ENCODE results near the gene PRR5L.

PRR5L gene, protein sequence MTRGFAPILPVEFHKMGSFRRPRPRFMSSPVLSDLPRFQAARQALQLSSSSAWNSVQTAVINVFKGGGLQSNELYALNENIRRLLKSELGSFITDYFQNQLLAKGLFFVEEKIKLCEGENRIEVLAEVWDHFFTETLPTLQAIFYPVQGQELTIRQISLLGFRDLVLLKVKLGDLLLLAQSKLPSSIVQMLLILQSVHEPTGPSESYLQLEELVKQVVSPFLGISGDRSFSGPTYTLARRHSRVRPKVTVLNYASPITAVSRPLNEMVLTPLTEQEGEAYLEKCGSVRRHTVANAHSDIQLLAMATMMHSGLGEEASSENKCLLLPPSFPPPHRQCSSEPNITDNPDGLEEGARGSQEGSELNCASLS

DNA sequence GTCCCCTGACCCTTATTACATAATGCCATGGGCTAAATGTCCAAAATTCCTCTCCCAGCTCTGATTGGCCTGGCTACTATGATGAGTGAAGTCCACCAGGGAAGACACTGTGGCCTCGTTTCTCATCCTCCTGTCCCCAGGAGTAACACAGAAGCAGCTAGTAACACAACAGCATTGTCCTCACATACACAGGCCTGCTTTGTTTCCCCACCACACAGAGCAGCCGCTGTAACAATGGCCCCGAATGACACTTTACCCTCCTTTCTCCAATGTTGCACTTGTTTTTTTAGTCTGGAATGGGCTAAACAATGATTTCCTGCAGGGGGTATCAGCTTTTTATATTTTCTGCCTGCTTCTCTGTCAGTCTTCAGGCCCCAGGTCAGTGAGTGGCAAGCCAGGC is at the start of gene PRR5L:
TSS of gene PRR5L (plus strand) at position 363 of the 400 bp plus-strand sequence. CDS start 104,834 bp downstream, outside the sequence.
- DNase-seq, result no peak

DNA sequence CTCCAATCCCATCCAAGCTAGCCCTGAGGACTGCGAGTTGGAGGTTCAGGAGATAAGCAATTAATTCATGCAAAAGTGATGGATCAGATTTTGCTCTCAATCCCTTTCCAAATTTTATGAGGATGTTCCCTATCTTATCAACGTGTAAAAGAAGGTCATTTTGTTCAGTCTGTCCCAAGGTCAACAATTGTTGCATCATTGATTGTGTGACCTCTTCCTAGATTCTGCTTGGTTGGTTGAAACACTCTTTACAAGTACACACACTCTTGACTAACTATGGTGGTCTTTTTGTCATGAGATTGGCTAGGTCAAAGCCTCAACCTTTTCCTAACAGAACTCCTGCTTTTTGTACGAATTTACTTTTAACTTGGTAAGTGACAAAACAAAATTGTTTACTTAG is 48.6 kb upstream of the PRR5L start:
- no peak for DNase-seq

DNA sequence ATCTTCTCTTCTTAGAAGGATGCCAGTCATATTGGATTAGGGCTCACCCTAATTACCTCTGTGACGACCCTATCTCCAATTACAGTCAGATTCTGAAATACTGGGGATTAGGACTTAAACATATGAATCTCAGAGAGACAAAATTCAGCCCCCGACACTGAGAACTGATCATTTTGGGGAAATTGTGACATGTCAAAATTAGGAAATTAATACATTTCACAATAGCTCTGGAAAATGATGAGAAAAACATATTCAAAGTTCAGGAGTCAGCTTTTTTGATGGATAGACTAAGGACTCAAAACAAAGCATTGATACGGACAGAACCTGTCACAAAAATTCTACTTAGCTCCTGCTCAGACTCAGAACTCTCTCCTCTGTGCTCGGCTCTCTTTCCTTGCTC is 47.7 kb upstream of the PRR5L start:
- DNase-seq, result no peak

DNA sequence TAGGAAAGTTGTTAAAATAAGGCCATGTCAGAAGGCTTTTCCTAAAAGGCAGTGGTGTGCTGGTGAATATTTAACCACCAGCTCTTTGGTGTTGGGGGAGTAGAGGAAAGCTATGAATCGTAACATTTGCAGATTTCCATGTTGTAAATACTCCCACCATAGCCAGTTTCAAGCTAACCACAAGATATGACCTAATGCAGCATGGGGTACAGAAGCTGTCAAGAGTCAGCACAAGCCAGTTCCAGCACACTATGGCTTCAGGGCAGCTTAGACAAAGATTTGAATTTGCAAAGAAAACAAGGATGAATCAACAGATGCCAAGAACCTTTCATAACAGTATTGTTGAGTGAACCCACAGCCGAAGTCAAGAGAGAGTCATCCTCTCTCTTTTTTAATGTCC is 46.8 kb upstream of the PRR5L start:
- no peak for DNase-seq

DNA sequence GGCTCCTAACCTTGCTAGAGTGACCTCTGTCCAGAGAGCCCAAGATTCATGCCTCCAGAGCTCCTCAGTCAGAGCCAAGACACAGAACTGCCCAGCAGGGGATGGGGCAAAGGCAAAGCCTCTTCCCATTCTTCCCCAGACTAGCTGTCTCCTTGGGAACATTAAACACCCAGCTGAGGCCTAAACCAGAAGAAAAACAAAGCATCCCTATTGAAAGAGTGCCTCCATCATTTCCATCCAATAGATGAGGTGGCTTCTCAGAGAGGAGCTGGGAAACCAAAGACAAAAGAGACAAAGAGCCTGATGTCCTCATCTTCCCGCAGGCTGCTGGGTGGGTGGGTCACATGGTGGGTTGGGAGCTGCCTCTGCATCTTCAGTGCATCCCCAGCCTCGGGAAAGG is 44.3 kb upstream of the PRR5L start:
- DNase-seq, result no peak

DNA sequence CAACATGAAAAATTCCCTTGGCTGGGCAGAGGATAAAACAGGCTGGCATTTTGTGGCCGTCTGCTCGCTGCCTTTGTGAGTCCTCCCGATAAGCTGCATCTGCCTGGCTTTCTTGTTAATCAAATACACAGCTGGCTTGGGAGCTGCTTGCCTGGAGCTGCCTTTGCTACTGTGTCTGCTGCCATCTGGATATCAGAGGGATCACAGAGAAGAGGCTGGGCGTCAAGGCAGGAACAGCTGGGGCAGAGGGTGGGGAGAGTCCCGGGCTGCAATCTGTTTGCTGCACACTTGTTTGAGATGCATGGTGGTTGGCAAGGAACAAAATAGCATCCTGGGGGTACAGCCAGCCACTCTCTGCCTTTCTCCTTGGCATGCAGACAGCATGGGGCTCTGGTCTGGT is 42.9 kb upstream of the PRR5L start:
- no peak for DNase-seq

DNA sequence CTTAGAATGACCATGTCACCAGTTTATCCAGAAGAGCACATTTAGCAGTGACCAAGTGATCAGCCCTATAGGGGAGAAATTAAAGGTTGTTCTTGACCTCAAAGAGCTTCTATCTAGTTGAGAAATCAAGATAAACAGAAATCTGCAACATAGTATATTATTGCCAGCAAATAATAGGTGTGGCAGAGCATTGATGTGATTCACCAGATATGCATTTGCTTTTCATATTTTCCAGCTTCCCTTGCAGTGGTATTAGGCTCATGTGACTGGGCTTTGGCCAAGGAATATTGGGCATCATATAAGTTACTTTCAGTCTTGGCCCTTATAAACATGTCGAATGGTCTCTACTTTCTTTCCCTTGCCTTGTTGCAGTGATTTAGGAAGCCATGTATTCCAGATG is 41.4 kb upstream of the PRR5L start:
- no peak for DNase-seq

DNA sequence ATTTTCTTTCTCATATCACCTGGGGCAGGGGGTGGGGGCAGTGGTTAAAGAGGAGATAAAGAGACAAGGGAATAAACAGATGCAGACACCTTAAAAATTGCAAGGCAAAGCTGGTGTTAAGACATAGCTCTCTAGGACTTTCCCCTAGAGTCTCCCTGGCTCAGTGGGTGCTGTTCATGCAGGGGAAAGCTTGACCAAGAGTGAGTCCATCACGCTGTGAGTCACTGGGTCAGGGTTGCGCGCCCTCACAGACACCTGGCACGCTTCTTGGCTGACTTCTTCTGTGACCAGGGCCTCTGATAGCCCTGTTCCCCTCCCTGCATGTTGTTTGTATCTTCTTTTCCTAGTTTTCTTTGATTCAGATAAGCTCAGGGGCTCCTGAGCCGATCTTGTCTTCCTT is 38.7 kb upstream of the PRR5L start:
- DNase-seq, result no peak

DNA sequence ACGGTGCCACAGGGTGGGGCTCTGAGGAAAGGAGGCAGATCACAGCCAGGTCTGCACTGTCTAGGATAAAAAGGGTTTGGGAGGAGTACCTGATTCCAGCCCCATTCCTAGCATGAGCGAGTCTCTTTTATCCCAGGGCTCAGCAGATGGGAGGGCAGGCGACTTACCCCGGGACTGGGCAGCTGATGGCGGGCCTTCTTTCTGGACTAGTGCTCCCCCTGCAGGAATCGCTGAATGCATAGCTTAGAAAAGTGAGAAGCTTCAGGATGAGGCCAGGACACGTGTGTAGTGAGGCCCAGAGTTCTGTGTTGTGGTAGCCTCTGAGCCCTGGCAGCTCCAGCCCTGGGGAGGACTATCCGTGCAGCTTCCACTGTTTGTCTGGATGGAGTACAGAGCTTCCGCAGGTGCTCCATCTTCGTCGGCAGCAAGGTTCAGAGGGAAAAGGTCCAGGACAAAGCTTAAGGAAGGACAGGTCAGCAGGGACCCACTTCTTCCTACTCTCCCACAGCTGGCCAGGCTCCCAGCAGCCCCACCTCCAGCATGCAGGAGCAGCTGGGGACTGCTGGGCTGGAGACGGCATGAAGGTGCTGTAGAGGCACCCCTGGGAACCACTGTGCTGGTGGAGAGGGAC is 37.2 kb upstream of the PRR5L start:
- no peak for DNase-seq

DNA sequence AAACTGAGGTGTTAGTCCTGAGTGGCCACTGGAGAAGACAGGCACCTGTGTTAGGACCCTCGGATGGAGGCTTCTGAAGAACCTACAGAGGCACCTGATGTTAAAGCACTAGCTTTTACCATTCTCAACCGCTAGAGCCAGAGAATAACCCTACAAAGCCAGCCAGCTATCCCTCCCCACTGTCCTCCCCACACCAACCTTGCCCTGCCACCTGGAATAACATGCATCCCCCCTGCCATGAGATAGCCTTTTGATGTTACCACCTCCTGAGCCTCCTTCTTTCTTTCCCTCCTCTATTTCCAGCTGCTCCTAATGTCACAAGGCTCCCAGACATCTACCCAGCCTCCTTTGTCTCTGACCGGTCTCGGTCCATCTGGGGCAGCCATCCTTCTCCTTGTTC is 35.0 kb upstream of the PRR5L start:
- DNase-seq, result no peak

DNA sequence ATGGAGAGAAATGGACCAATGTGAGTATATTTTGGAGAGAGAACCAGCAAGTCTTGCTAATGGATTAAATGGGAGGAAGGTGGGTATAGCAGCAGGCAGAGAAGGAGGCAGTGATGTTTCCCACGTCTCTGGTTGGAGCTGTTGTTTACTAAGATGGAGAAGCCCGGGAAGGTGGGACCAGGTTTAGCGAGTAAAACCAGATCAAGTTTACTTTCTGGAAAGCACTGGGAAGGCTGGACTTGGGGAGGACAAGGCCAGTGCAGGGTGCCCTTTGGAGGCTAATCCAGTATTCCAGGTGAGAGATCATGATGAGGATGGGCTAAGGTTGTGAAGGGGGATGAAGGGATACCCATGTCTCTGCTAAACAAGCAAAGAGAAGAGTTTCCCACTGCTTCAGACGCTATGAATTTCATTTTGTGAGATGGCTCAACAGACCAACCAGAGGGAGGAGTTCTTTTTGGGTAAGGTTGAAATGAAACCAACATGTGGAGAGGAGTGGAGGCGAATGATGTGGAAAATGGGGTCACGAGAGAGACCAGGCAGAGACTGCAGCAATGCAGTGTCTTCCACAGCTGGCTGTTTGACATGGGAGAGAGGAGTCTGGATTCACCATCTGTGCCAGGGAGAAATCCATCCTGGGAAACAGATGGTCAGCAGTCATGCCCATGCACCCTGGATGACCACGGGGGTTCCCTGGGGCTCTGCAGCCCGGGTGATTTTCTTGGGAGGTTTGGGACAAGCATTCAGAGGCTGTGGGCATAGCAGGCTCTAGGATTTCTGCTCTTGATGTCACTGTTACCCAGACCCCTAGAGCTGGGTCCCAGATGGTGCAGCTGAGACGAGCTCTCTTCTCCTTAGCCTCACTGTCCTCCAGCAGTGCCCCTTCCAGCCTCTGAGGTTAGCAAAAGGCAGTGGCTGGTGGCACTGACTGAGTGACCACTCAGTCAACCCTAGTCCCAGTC is 31.8 kb upstream of the PRR5L start:
- DNase-seq, result no peak

DNA sequence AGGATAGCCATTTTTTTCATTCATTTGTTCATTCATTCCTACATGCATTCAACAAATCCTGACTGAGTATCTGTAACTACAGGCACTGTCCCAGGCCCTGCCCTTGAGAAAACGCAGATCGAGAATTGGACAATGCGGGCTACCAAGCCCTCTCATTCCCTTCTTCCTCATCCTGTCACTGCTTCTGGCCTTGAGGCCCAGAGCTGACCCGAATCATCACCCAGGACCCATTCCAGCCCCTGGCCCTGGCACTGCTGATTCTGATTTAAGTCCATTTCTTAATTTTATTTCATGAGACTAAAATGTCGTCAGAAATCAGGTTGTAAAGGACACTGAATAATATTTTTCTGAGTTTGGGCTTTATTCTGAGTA is 31.1 kb upstream of the PRR5L start:
- DNase-seq, result no peak

DNA sequence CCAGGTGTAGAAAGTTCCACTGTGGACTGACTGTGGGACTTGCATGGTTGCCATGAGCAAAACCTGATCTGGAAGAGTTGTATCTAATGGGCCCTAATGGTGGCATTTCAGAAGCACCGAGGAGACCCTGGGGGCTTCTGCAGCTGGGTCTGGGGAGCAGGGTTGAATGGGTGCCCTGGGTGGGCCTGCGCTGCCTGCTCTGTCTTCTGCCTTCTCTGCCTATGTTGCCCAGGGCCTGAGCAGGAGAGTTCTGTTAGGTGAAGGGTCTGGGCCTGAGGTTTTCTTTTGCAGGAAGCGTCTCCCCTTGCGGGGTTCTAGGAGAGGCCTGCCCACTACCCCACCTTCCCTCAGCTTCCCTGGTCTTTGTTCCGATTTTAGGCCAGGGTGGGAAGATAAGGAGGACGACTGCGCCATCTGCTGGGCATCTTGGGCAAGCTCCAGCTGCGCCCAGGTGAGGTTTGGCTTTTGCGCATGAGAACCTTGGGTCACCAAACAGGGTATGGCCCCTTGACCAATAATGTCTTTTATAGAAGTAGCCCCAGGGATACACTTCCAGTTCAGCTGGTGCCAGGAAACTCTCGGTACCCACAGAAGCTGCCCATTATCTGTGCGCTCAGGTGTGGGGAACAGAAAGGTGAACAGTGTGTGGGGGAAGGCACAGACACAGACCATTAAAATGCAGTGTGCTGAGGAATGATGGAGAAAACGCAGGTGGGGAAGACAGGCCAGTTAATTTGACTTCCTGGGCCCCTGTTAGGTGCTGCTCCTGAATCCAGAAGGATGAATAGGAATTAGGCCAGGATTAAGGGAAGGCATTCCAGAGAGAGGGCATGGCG is 30.1 kb upstream of the PRR5L start:
- peak; percentile 31 for DNase-seq

DNA sequence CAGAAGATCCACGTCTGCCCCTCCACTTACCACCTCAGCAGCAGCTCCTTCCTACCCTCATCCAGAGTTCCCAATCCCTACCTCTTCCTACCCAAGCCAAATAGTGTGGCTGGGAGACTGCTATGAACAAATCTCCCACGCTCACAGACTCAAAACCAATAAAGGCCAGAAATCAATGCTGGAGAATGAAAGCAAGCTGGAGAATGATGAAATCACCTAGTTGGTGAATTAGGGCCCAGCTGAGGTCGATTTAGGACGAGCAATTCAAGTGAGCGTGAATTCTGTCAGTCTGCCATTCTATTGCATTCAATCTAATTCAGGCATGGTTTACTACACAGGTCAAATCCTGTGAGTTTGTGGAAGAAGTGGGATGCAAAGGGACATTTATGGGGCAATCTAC is 29.3 kb upstream of the PRR5L start:
- no peak for DNase-seq

DNA sequence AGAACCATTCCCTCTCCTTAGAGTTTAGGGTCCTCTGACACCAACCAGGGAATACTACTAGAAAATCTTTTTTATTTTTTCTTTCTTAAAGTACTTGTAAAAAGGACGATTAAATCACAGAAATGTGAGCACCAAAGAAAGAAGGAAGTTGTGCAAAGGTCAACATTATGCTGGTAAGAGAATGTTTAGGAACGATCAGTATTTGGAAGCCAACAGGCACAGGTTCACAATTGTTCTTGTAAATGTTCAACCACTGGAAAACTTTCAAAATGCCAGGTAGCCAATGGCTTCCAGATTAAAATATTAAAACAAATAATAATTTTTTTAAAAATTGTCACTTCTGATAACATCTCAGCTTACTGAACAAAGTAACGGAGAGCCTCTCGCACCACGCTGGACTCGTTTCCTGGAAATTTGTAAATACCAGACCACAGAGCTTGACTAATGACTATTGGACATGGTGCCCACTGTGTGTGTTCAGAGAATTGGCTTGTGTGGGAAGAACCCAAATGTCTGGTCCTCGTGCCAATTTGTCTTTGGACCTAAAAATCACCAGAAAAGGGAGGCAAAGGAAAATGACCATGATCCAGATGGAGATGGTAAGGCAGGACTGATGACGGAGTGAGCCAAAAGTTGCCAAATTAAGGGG is 27.6 kb upstream of the PRR5L start:
- DNase-seq, result no peak

DNA sequence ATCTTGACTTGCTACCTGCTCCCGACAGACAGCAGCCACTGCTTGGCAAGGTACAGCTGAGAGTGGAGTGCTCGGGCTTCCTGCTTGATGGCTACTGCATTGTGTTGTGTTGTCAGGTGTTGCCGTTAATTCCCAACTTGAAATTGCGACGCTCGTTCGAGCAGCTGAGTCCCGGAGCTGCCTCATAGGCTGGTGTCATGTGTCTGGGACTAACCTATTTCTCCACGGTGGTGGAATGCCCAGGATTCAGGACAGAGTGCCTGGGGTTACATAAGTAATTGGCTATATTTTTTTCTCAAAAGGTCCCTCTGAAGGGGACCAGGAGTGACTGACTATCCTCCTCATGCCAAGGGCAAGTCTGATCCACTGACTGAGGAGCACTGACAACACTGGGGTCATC is 25.4 kb upstream of the PRR5L start:
- DNase-seq, result no peak

DNA sequence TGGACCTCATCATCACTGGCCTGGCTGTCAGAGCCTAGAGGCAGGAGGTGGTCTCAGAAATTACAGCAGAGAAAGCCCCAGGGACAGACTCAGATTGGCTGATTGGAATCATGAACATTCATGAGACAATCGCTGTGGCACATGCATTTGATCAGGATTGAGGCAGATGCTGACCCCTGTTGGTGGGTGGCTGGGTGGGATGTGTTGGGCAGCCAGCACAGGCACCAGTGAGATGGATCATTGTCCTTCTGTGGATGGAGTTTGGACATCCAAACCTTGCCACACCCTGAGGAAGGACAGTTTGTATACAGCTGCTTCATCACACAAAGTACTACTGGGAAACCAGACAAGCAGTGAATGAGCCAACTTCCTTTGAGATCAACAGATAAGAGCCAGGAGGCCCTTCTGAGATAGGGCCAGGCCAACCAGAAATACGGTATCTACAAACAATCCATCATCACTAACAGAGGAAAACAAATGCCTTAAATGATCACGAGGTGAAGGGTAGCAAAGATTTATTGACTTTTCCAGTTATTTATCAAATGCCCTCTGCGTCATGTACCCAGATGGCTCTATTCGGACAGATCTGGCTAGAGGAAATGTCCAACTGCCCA is 24.2 kb upstream of the PRR5L start:
- DNase-seq, result no peak

DNA sequence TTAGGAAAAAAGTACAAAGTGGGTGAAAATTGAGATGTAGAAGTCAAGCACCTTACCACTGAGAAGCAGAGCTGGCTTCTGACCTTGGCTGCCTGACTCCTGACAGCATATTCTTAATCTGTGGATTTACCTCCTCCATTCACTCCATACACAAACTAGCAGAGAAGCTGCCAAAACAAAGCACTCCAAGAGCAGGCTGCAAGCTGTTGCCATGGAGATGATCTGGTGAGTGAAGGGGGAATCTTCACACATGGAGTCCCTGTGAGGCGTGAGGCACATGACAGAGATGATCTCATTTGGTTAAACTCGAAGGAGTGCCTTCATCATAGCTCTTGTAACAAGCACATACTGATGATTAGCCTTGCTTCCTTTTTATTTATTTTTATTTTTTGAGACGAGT is 23.0 kb upstream of the PRR5L start:
- no peak for DNase-seq

DNA sequence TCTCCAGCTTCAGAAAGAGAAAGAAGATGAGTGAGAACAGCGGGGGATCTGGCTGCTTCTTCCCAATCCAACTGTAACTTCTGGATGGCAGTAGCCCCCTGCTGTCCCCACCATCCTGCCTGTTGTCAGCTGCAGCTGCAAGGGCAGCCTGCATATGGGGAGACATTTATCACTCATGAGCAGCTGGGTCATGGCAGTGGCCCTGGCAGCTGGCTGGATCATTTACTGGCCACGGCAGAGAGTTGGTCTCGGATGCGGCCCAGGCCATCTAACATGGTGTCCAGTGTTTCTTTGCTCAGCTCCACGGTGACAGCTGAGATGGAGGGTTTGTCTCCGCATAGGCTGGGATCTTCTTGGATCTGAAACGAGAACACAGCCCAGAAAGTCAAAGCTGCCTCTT is 21.7 kb upstream of the PRR5L start:
- no peak for DNase-seq

DNA sequence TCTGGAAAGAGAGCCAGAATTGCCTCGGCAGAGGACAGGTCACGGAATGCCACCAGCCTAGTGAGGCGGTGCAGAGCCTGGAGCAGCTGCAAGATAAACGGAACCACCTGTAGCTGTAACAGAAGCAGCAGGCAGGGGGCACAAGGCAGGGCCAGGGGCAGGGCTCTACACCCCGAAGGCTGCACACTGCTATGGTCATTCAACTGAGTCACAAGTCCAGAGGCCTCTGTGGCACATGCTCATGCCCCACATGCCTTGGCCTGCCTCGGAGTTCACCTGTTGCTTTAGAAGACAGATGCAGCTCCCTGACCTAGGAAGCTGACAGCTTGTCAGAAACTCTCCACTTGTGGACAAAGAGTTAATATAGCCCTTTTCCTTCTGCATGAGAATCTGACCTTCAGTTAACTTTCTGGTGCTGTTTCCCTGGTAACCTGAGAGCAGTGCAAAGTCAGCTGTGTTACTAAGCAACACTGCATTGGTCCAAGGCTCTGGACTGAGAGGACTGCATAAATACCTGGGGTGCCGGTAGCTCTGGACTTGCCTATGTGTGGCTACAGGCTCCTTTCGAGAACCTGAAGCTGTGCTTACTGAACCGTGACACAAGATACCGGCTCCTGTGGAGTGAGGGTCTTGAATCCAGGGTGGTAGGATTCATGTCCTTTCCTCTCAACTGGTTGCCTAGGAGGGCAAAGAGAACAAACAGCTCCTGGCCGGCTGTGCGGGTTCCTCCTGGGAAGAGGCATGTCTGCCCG is 17.4 kb upstream of the PRR5L start:
- DNase-seq, result no peak

DNA sequence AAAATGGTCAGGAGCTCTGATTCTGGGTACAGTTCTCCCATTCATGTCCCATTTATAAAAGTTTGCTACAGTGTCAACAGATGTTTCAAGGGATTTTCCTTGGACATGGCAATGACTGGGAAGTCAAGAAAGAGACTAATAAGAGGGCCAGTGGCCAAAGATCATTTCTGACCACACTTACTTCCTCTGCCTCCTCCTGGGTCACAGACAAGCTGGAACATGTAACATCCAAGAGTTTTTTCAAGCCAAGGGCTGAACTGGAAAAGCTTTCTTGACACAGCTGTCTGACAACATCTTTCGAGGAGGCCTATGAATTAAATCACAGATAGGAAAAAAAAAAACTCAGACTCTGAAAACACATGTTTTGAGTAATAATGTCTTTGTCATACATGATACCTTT is 15.6 kb upstream of the PRR5L start:
- no peak for DNase-seq
